Endodermal cell (in vitro differentiated cells): Measurements from ENCODE around the gene LATS2. TPM values are rescaled to one million over a fixed set of nuclear protein-coding genes. Genes with fewer than 3 reads are reported as not detected.

Source experiments
- DNase-seq: peaks from one replicate; pipeline ENCODE4 v3.0.0-alpha.2; 2017
- H3K27ac ChIP-seq: 2 replicates; pipeline ENCODE4 v1.5.1; 2013; ENCODE audit warnings: mild to moderate bottlenecking, low read depth, low read length, moderate library complexity
- H3K27me3 ChIP-seq: 2 replicates; pipeline ENCODE4 v1.6.1; 2013; ENCODE audit warnings: mild to moderate bottlenecking, low read length, moderate library complexity; ENCODE audit not compliant: insufficient read depth, control insufficient read depth, poor library complexity, severe bottlenecking
- H3K36me3 ChIP-seq: 2 replicates; pipeline ENCODE4 v1.7.0; 2013; ENCODE audit warnings: mild to moderate bottlenecking, low read length, moderate library complexity; ENCODE audit not compliant: control insufficient read depth, insufficient read depth
- H3K4me1 ChIP-seq: one replicate; pipeline ENCODE4 v1.7.0; 2013; ENCODE audit warnings: low read length; ENCODE audit not compliant: control insufficient read depth, insufficient read depth
- H3K4me3 ChIP-seq: 2 replicates; pipeline ENCODE4 v1.5.1; 2013; ENCODE audit warnings: mild to moderate bottlenecking, low read length, moderate library complexity
- H3K9ac ChIP-seq: 2 replicates; pipeline ENCODE4 v1.6.1; 2013; ENCODE audit warnings: mild to moderate bottlenecking, low read length, moderate library complexity; ENCODE audit not compliant: poor library complexity, severe bottlenecking; ENCODE audit errors: extremely low read depth
- H3K9me3 ChIP-seq: 2 replicates; pipeline ENCODE4 v1.6.1; 2013; ENCODE audit warnings: mild to moderate bottlenecking, low read length, moderate library complexity; ENCODE audit not compliant: control insufficient read depth
- H3K27ac Mint-ChIP-seq: 2 replicates; pipeline ENCODE4 v1.8.0; 2020; ENCODE audit warnings: mixed read lengths
- H3K27me3 Mint-ChIP-seq: 2 replicates; pipeline ENCODE4 v1.8.0; 2021; ENCODE audit warnings: mild to moderate bottlenecking, mixed read lengths; ENCODE audit not compliant: insufficient read depth
- H3K36me3 Mint-ChIP-seq: 2 replicates; pipeline ENCODE4 v1.8.0; 2020; ENCODE audit warnings: low read depth, mixed read lengths
- H3K4me1 Mint-ChIP-seq: 2 replicates; pipeline ENCODE4 v1.8.0; 2020; ENCODE audit warnings: mixed read lengths
- H3K4me3 Mint-ChIP-seq: 2 replicates; pipeline ENCODE4 v1.8.0; 2020; ENCODE audit warnings: mild to moderate bottlenecking, moderate library complexity, mixed read lengths
- H3K9me3 Mint-ChIP-seq: 2 replicates; pipeline ENCODE4 v1.8.0; 2020; ENCODE audit warnings: mild to moderate bottlenecking, mixed read lengths
- WGBS, 2 experiments: methylation state at CpG; one replicate each; pipeline versions ENCODE4 v1.1.5 to v1.1.7; 2013; ENCODE audit warnings: missing lambda C conversion rate in 2 of 2, mixed read lengths in 1 of 2; ENCODE audit not compliant: insufficient coverage in 1 of 2, insufficient read length in 1 of 2; 5-methylcytosine and 5-hydroxymethylcytosine counted together
- total RNA-seq, 2 donors: library from RNA; stranded (reverse); fragmentation: NEBNext Ultra II Directional in 1 of 2; extraction: Animal tissue kit (Norgen Biotek cat#: 25700) in 1 of 2; gene quantifications; 2 replicates in 1 of 2; 3 replicates in 1 of 2; pipeline ENCODE4 v1.2.1, GENCODE V29; 2021
- TF ChIP-seq, protein P1 (sequence below): fragments of 200-600 bp; sonication (generic); conservative IDR thresholded peaks from 2 replicates; pipeline ENCODE4 v1.5.0; 2021; ENCODE audit warnings: antibody characterized with exemption, mild to moderate bottlenecking

LATS2 gene
- total RNA-seq, 2 donors from 2014 or later = 26.2 to 35.4 TPM

- no peaks in the 10 kb centered on the region for H3K4me1 ChIP-seq
- peak overlapping the region; percentile 33 for H3K27ac ChIP-seq
- peaks cover 8% of the 10 kb centered on the region for H3K4me1 Mint-ChIP-seq
- DNase-seq = peak; percentile 78
- H3K36me3 ChIP-seq = peaks cover 16% of the 10 kb centered on the region
- peaks cover 8% of the 10 kb centered on the region for H3K36me3 Mint-ChIP-seq
- peaks cover 2% of the 10 kb centered on the region for H3K27me3 Mint-ChIP-seq
- H3K9ac ChIP-seq = peak overlapping the region; percentile 100
- H3K4me3 Mint-ChIP-seq = peak overlapping the region; percentile 73
- no peaks in the 10 kb centered on the region for H3K9me3 Mint-ChIP-seq
- H3K9me3 ChIP-seq = no peaks in the 10 kb centered on the region
- peak overlapping the region; percentile 80 for H3K4me3 ChIP-seq
- peak overlapping the region; percentile 80 for H3K27ac Mint-ChIP-seq
- 66 to 76% methylated on average over 28 to 35 of the region's 35 CpGs for WGBS, 2 experiments
- TF ChIP-seq, protein P1, sequence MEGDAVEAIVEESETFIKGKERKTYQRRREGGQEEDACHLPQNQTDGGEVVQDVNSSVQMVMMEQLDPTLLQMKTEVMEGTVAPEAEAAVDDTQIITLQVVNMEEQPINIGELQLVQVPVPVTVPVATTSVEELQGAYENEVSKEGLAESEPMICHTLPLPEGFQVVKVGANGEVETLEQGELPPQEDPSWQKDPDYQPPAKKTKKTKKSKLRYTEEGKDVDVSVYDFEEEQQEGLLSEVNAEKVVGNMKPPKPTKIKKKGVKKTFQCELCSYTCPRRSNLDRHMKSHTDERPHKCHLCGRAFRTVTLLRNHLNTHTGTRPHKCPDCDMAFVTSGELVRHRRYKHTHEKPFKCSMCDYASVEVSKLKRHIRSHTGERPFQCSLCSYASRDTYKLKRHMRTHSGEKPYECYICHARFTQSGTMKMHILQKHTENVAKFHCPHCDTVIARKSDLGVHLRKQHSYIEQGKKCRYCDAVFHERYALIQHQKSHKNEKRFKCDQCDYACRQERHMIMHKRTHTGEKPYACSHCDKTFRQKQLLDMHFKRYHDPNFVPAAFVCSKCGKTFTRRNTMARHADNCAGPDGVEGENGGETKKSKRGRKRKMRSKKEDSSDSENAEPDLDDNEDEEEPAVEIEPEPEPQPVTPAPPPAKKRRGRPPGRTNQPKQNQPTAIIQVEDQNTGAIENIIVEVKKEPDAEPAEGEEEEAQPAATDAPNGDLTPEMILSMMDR = no peak
- no peaks in the 10 kb centered on the region for H3K27me3 ChIP-seq
Observed at GRCh38 chr13:21059641-21060337, 1.6 kb downstream of the LATS2 start.

- WGBS, 2 experiments = 70 to 80% methylated on average over 1 to 2 of the region's 2 CpGs
- Mint-ChIP-seq H3K36me3 (peaks cover 8% of the 10 kb centered on the region), H3K9me3 (no peaks in the 10 kb centered on the region), H3K4me1 (peaks cover 8% of the 10 kb centered on the region), H3K4me3 (peak overlapping the region; percentile 73), H3K27me3 (peaks cover 2% of the 10 kb centered on the region), H3K27ac (no peak overlapping the region)
- Histone ChIP-seq H3K4me1 (no peaks in the 10 kb centered on the region), H3K27me3 (no peaks in the 10 kb centered on the region), H3K36me3 (peaks cover 29% of the 10 kb centered on the region), H3K9ac (no peak overlapping the region), H3K9me3 (no peaks in the 10 kb centered on the region), H3K4me3 (peak overlapping the region; percentile 80), H3K27ac (no peak overlapping the region)
- TF ChIP-seq, protein P1 = no peak
- no peak for DNase-seq
Observed at GRCh38 chr13:21058361-21058760, 3.0 kb downstream of the LATS2 start.

GRCh38 chr13:21055511-21056045 lies 5.8 kb downstream of the LATS2 start:
- no peak overlapping the region for H3K4me3 ChIP-seq
- H3K36me3 Mint-ChIP-seq = peaks cover 17% of the 10 kb centered on the region
- no peaks in the 10 kb centered on the region for H3K27me3 ChIP-seq
- H3K27ac Mint-ChIP-seq = peak overlapping the region; percentile 2
- no peaks in the 10 kb centered on the region for H3K9me3 ChIP-seq
- peaks cover 44% of the 10 kb centered on the region for H3K36me3 ChIP-seq
- no peaks in the 10 kb centered on the region for H3K9me3 Mint-ChIP-seq
- no peak overlapping the region for H3K27ac ChIP-seq
- 96% methylated on average over 2 of the region's 2 CpGs; no CpG with 5 or more reads in 1 of the 2 experiments for WGBS, 2 experiments
- peaks cover 2% of the 10 kb centered on the region for H3K27me3 Mint-ChIP-seq
- no peak overlapping the region for H3K4me3 Mint-ChIP-seq
- no peak for DNase-seq
- peaks cover 5% of the 10 kb centered on the region for H3K4me1 Mint-ChIP-seq
- TF ChIP-seq, protein P1 = no peak
- H3K4me1 ChIP-seq = no peaks in the 10 kb centered on the region
- H3K9ac ChIP-seq = no peak overlapping the region
